ENCODE data around the gene DNASE2B. TPM values are rescaled to one million over a fixed set of nuclear protein-coding genes. Genes with fewer than 3 reads are reported as not detected.

DNASE2B gene
- polyA plus RNA-seq, 1 donor from 2014 or later = 27.9 TPM

DNA sequence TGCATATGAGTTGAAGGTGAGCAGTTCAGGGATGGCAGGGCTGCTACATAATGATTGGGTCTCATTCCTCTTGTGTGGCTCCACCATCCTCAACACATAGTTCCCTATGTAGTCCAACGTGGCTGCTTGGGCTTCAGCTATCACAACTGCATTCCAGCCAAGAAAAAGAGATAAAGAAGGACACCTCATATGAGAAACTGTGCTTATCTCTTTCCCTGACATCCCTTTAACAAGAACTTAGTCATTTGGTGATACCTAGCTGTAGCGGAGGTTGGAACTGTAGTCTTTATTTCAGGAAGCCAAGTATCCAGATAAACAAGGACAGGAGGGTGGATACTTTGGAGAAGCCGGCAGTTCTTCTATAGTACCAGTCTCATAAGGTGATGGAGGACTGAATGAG lies 42.7 kb upstream of the DNASE2B start:
- Histone ChIP-seq H3K36me3 (ENCODE audit: insufficient read depth, low read length) (no peaks in the 10 kb centered on the region), H2AFZ (ENCODE audit: low read depth, low read length) (no peak overlapping the region), H3F3A (ENCODE audit: insufficient read depth, low read length, poor library complexity, severe bottlenecking) (no peaks in the 10 kb centered on the region), H3K27ac (ENCODE audit: low read length) (no peak overlapping the region), H3K9me2 (ENCODE audit: insufficient read depth, low read length) (no peaks in the 10 kb centered on the region), H3K79me2 (replicated peaks; ENCODE audit: insufficient read depth, low read length) (no peaks in the 10 kb centered on the region), H3K9me3 (ENCODE audit: low read length) (no peaks in the 10 kb centered on the region), H4K20me1 (ENCODE audit: insufficient read depth) (no peaks in the 10 kb centered on the region), H3K4me2 (ENCODE audit: low read length) (no peak overlapping the region), H3K9ac (ENCODE audit: low read length) (no peak overlapping the region), H3K27me3 (ENCODE audit: insufficient read depth, low read depth, low read length) (no peaks in the 10 kb centered on the region), H3K4me3 (ENCODE audit: low read length) (no peak overlapping the region)
- TF ChIP-seq, protein P1, sequence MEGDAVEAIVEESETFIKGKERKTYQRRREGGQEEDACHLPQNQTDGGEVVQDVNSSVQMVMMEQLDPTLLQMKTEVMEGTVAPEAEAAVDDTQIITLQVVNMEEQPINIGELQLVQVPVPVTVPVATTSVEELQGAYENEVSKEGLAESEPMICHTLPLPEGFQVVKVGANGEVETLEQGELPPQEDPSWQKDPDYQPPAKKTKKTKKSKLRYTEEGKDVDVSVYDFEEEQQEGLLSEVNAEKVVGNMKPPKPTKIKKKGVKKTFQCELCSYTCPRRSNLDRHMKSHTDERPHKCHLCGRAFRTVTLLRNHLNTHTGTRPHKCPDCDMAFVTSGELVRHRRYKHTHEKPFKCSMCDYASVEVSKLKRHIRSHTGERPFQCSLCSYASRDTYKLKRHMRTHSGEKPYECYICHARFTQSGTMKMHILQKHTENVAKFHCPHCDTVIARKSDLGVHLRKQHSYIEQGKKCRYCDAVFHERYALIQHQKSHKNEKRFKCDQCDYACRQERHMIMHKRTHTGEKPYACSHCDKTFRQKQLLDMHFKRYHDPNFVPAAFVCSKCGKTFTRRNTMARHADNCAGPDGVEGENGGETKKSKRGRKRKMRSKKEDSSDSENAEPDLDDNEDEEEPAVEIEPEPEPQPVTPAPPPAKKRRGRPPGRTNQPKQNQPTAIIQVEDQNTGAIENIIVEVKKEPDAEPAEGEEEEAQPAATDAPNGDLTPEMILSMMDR (IDR thresholded peaks at IDR 0.05; ENCODE audit: poor library complexity, severe bottlenecking) = no peak
- TF ChIP-seq EZH2 (IDR thresholded peaks at IDR 0.05; ENCODE audit: borderline replicate concordance, insufficient read depth, low read length, poor library complexity, severe bottlenecking) (no peak), MXI1 (conservative IDR thresholded peaks at IDR 0.05; ENCODE audit: poor library complexity, severe bottlenecking) (no peak), SMC3 (conservative IDR thresholded peaks at IDR 0.05; ENCODE audit: poor library complexity) (no peak), TAF1 (IDR thresholded peaks at IDR 0.05; ENCODE audit: low read depth) (no peak), RAD21 (conservative IDR thresholded peaks at IDR 0.05) (no peak), POLR2AphosphoS5 (IDR thresholded peaks at IDR 0.05) (no peak), EP300 (conservative IDR thresholded peaks at IDR 0.05; ENCODE audit: poor library complexity, severe bottlenecking) (no peak)
- TF ChIP-seq, protein P2, sequence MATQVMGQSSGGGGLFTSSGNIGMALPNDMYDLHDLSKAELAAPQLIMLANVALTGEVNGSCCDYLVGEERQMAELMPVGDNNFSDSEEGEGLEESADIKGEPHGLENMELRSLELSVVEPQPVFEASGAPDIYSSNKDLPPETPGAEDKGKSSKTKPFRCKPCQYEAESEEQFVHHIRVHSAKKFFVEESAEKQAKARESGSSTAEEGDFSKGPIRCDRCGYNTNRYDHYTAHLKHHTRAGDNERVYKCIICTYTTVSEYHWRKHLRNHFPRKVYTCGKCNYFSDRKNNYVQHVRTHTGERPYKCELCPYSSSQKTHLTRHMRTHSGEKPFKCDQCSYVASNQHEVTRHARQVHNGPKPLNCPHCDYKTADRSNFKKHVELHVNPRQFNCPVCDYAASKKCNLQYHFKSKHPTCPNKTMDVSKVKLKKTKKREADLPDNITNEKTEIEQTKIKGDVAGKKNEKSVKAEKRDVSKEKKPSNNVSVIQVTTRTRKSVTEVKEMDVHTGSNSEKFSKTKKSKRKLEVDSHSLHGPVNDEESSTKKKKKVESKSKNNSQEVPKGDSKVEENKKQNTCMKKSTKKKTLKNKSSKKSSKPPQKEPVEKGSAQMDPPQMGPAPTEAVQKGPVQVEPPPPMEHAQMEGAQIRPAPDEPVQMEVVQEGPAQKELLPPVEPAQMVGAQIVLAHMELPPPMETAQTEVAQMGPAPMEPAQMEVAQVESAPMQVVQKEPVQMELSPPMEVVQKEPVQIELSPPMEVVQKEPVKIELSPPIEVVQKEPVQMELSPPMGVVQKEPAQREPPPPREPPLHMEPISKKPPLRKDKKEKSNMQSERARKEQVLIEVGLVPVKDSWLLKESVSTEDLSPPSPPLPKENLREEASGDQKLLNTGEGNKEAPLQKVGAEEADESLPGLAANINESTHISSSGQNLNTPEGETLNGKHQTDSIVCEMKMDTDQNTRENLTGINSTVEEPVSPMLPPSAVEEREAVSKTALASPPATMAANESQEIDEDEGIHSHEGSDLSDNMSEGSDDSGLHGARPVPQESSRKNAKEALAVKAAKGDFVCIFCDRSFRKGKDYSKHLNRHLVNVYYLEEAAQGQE (IDR thresholded peaks at IDR 0.05; ENCODE audit: borderline replicate concordance) = no peak

DNA sequence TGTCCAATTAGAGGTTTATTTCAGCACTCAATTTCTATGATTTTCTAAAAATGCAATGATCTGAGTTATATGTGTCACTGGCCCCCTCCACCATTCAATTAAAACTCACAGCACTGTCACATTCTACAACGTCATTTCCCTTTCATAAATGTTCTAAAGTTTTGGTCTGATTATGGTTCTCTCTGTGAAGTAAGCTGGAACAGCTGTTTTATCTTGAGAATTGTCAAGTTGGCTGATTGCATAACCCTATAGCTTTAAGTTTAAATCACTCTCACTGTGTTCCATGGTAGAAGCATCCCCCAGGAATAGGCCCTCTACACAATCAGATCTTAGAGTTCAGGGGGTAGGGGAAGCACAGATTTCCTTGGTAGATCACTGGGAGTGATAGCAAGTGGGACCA lies 41.4 kb upstream of the DNASE2B start:
- Histone ChIP-seq H3K4me3 (ENCODE audit: low read length) (no peak overlapping the region), H3K9ac (ENCODE audit: low read length) (no peak overlapping the region), H3K9me2 (ENCODE audit: insufficient read depth, low read length) (no peaks in the 10 kb centered on the region), H3F3A (ENCODE audit: insufficient read depth, low read length, poor library complexity, severe bottlenecking) (no peaks in the 10 kb centered on the region), H3K27ac (ENCODE audit: low read length) (no peak overlapping the region), H3K9me3 (ENCODE audit: low read length) (no peaks in the 10 kb centered on the region), H3K27me3 (ENCODE audit: insufficient read depth, low read depth, low read length) (no peaks in the 10 kb centered on the region), H3K36me3 (ENCODE audit: insufficient read depth, low read length) (no peaks in the 10 kb centered on the region), H3K79me2 (replicated peaks; ENCODE audit: insufficient read depth, low read length) (no peaks in the 10 kb centered on the region), H2AFZ (ENCODE audit: low read depth, low read length) (no peak overlapping the region), H3K4me2 (ENCODE audit: low read length) (no peak overlapping the region), H4K20me1 (ENCODE audit: insufficient read depth) (no peaks in the 10 kb centered on the region)
- TF ChIP-seq MXI1 (conservative IDR thresholded peaks at IDR 0.05; ENCODE audit: poor library complexity, severe bottlenecking) (no peak), TAF1 (IDR thresholded peaks at IDR 0.05; ENCODE audit: low read depth) (no peak)

DNA sequence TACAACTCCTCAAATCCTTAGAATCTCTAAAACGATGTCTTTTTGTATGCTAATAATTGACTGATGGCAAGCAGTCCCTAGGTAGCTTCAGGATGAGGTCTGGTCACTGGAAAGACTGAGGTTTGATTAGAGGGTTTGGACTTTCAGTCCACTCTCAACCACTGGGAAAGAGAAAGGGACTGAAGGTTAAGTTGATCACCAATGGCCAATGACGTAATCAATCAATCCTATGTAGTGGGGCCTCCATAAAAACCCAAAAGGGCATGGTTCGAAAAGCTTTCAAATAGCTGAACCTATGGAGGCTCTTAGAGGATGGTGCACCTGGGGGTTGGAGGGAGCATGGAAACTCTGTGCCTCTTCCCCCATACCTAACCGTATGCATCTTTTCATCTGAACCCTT lies 39.6 kb upstream of the DNASE2B start:
- H3K27ac ChIP-seq (ENCODE audit: low read length) = no peak overlapping the region
- H3K79me2 ChIP-seq (replicated peaks; ENCODE audit: insufficient read depth, low read length) = no peaks in the 10 kb centered on the region
- no peak overlapping the region for H3K4me2 ChIP-seq (ENCODE audit: low read length)
- TF ChIP-seq, protein P1 (IDR thresholded peaks at IDR 0.05; ENCODE audit: poor library complexity, severe bottlenecking) = no peak
- TF ChIP-seq RAD21 (conservative IDR thresholded peaks at IDR 0.05) = no peak
- no peak for TF ChIP-seq EP300 (conservative IDR thresholded peaks at IDR 0.05; ENCODE audit: poor library complexity, severe bottlenecking)
- no peak for TF ChIP-seq EZH2 (IDR thresholded peaks at IDR 0.05; ENCODE audit: borderline replicate concordance, insufficient read depth, low read length, poor library complexity, severe bottlenecking)
- no peak for TF ChIP-seq POLR2AphosphoS5 (IDR thresholded peaks at IDR 0.05)
- TF ChIP-seq SMC3 (conservative IDR thresholded peaks at IDR 0.05; ENCODE audit: poor library complexity) = no peak
- TF ChIP-seq MXI1 (conservative IDR thresholded peaks at IDR 0.05; ENCODE audit: poor library complexity, severe bottlenecking) = no peak
- TF ChIP-seq, protein P2 (IDR thresholded peaks at IDR 0.05; ENCODE audit: borderline replicate concordance) = no peak
- TF ChIP-seq TAF1 (IDR thresholded peaks at IDR 0.05; ENCODE audit: low read depth) = no peak
- H3K9ac ChIP-seq (ENCODE audit: low read length) = no peak overlapping the region
- no peak overlapping the region for H3K4me3 ChIP-seq (ENCODE audit: low read length)
- no peaks in the 10 kb centered on the region for H3K36me3 ChIP-seq (ENCODE audit: insufficient read depth, low read length)
- H3K9me3 ChIP-seq (ENCODE audit: low read length) = no peaks in the 10 kb centered on the region
- no peak overlapping the region for H2AFZ ChIP-seq (ENCODE audit: low read depth, low read length)
- H3K9me2 ChIP-seq (ENCODE audit: insufficient read depth, low read length) = no peaks in the 10 kb centered on the region
- no peaks in the 10 kb centered on the region for H3F3A ChIP-seq (ENCODE audit: insufficient read depth, low read length, poor library complexity, severe bottlenecking)
- no peaks in the 10 kb centered on the region for H3K27me3 ChIP-seq (ENCODE audit: insufficient read depth, low read depth, low read length)
- H4K20me1 ChIP-seq (ENCODE audit: insufficient read depth) = no peaks in the 10 kb centered on the region
